OCI-LY3 (cell line): ENCODE data around the gene CACNA2D1.

Source experiments
- H2AFZ ChIP-seq: fragments of 200-600, 300-600 bp; shearing (Covaris generic); 2 replicates; pipeline ENCODE4 v1.6.0; 2014; ENCODE audit warnings: antibody characterized with exemption, low read depth, low read length
- H3K27ac ChIP-seq: fragments of 200-600, 300-600 bp; sonication (generic); 2 replicates; pipeline ENCODE4 v1.5.1; 2014; ENCODE audit warnings: mild to moderate bottlenecking, low read length, moderate library complexity, mixed read lengths
- H3K27me3 ChIP-seq: fragments of 200-600, 300-600 bp; sonication (generic); 2 replicates; pipeline ENCODE4 v1.6.1; 2014; ENCODE audit warnings: low read depth, low read length, mixed read lengths
- H3K36me3 ChIP-seq: fragments of 200-600, 300-600 bp; sonication (generic); replicated peaks from 2 replicates; pipeline ENCODE3; 2014; ENCODE audit warnings: low read depth, low read length, mixed read lengths
- H3K4me1 ChIP-seq: fragments of 300-600, 200-600 bp; sonication (generic); 2 replicates; pipeline ENCODE4 v1.6.1; 2014; ENCODE audit warnings: low read length, mixed read lengths
- H3K4me2 ChIP-seq: fragments of 200-600, 300-600 bp; sonication (generic); 2 replicates; pipeline ENCODE4 v1.6.1; 2014; ENCODE audit warnings: low read length, mixed read lengths
- H3K4me3 ChIP-seq: fragments of 300-600, 200-600 bp; sonication (generic); 2 replicates; pipeline ENCODE4 v1.5.1; 2014; ENCODE audit warnings: antibody characterized with exemption, mild to moderate bottlenecking, low read length, moderate library complexity
- H3K79me2 ChIP-seq: fragments of 300-600, 200-600 bp; shearing (Covaris generic); 2 replicates; pipeline ENCODE4 v1.6.1; 2014; ENCODE audit warnings: mild to moderate bottlenecking, low read length, mixed read lengths
- H3K9ac ChIP-seq: fragments of 300-600, 200-600 bp; shearing (Covaris generic); 2 replicates; pipeline ENCODE4 v1.6.0; 2014; ENCODE audit warnings: mild to moderate bottlenecking, low read length, moderate library complexity
- H3K9me3 ChIP-seq: fragments of 200-600, 300-600 bp; shearing (Covaris generic); 2 replicates; pipeline ENCODE4 v1.6.1; 2014; ENCODE audit warnings: low read length, mixed read lengths; ENCODE audit not compliant: insufficient read depth
- H4K20me1 ChIP-seq: fragments of 200-600, 300-600 bp; sonication (generic); 2 replicates; pipeline ENCODE4 v1.6.1; 2016; ENCODE audit warnings: low read length, mixed read lengths; ENCODE audit not compliant: insufficient read depth
- EZH2phosphoT487 ChIP-seq: fragments of 200-600 bp; shearing (Covaris generic); IDR thresholded peaks from 2 replicates; pipeline ENCODE4 v1.6.1; 2018; ENCODE audit warnings: antibody characterized with exemption, mixed run types, low read depth
- TF ChIP-seq, protein P1 (sequence below): fragments of 200-600, 300-600 bp; sonication (generic); IDR thresholded peaks from 2 replicates; pipeline ENCODE4 v1.5.1; 2014; ENCODE audit warnings: antibody characterized with exemption, low read length, low read depth

The CACNA2D1 gene

GRCh38 chr7:82395147-82395546 lies 48.4 kb downstream of the CACNA2D1 start:
- Histone ChIP-seq H3K4me3 (no peak overlapping the region), H3K4me1 (peaks cover 23% of the 10 kb centered on the region), H2AFZ (no peak overlapping the region), H3K27ac (peak overlapping the region; percentile 63; the same call in 1 of the 2 replicates), H3K4me2 (no peak overlapping the region), H3K36me3 (peaks cover 3% of the 10 kb centered on the region), H3K79me2 (no peaks in the 10 kb centered on the region), H3K9ac (no peak overlapping the region), H3K27me3 (no peaks in the 10 kb centered on the region), H3K9me3 (peaks cover 7% of the 10 kb centered on the region; the same call in 1 of the 2 replicates), H4K20me1 (no peaks in the 10 kb centered on the region)
- no peak for TF ChIP-seq EZH2phosphoT487
- TF ChIP-seq, protein P1, sequence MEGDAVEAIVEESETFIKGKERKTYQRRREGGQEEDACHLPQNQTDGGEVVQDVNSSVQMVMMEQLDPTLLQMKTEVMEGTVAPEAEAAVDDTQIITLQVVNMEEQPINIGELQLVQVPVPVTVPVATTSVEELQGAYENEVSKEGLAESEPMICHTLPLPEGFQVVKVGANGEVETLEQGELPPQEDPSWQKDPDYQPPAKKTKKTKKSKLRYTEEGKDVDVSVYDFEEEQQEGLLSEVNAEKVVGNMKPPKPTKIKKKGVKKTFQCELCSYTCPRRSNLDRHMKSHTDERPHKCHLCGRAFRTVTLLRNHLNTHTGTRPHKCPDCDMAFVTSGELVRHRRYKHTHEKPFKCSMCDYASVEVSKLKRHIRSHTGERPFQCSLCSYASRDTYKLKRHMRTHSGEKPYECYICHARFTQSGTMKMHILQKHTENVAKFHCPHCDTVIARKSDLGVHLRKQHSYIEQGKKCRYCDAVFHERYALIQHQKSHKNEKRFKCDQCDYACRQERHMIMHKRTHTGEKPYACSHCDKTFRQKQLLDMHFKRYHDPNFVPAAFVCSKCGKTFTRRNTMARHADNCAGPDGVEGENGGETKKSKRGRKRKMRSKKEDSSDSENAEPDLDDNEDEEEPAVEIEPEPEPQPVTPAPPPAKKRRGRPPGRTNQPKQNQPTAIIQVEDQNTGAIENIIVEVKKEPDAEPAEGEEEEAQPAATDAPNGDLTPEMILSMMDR, result no peak

DNA sequence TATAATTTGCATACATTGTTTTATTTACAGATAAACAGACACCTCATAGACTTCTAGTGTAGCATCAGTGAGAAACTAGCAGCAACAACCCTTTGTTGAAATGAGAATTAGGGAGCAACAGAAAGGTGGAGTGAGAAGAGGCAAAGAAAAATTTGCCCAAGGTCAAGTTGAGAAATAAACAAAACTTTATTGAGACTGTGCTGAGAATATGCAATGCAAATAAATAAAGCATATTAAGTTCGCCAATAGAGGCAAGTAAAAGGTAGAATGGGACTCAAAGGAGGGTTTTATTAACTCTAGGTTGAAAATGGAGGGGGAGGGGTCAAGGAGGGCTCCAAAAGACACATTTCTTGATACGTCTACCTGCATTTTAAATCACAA lies 49.7 kb downstream of the CACNA2D1 start:
- Histone ChIP-seq H3K27me3 (no peaks in the 10 kb centered on the region), H3K4me3 (peak overlapping the region; percentile 5; the same call in 1 of the 2 replicates), H3K36me3 (peaks cover 3% of the 10 kb centered on the region), H3K4me2 (peak overlapping the region; percentile 63), H3K9me3 (peaks cover 7% of the 10 kb centered on the region; the same call in 1 of the 2 replicates), H3K9ac (no peak overlapping the region), H3K27ac (peak overlapping the region; percentile 63), H2AFZ (peak overlapping the region; percentile 81; the same call in 1 of the 2 replicates), H4K20me1 (no peaks in the 10 kb centered on the region), H3K4me1 (peaks cover 23% of the 10 kb centered on the region), H3K79me2 (no peaks in the 10 kb centered on the region)
- TF ChIP-seq EZH2phosphoT487, result no peak
- TF ChIP-seq, protein P1, result no peak

- Histone ChIP-seq H3K4me3 (no peak overlapping the region), H3K4me1 (peaks cover 23% of the 10 kb centered on the region), H3K36me3 (peaks cover 3% of the 10 kb centered on the region), H4K20me1 (no peaks in the 10 kb centered on the region), H3K27ac (peak overlapping the region; percentile 63; the same call in 1 of the 2 replicates), H3K27me3 (no peaks in the 10 kb centered on the region), H3K9ac (no peak overlapping the region), H2AFZ (no peak overlapping the region), H3K9me3 (peaks cover 7% of the 10 kb centered on the region; the same call in 1 of the 2 replicates), H3K79me2 (no peaks in the 10 kb centered on the region), H3K4me2 (peak overlapping the region; percentile 63)
- TF ChIP-seq, protein P1, result no peak
- no peak for TF ChIP-seq EZH2phosphoT487
Measured at GRCh38 chr7:82393076-82393839, 50.3 kb downstream of the CACNA2D1 start.

GRCh38 chr7:82390936-82391335 lies 52.6 kb downstream of the CACNA2D1 start:
- Histone ChIP-seq H3K9ac (no peak overlapping the region), H3K9me3 (peaks cover 7% of the 10 kb centered on the region; the same call in 1 of the 2 replicates), H3K79me2 (no peaks in the 10 kb centered on the region), H2AFZ (no peak overlapping the region), H3K4me2 (no peak overlapping the region), H3K27ac (no peak overlapping the region), H3K4me3 (no peak overlapping the region), H3K4me1 (peaks cover 23% of the 10 kb centered on the region), H3K36me3 (peaks cover 3% of the 10 kb centered on the region), H3K27me3 (no peaks in the 10 kb centered on the region), H4K20me1 (no peaks in the 10 kb centered on the region)
- TF ChIP-seq, protein P1, result no peak
- TF ChIP-seq EZH2phosphoT487, result no peak
